OCI-LY3 (cell line): ENCODE results near the gene AFF1.

Experiments used
- H2AFZ ChIP-seq: fragments of 200-600, 300-600 bp; shearing (Covaris generic); 2 replicates; pipeline ENCODE4 v1.6.0; 2014; ENCODE audit warnings: antibody characterized with exemption, low read depth, low read length
- H3K27ac ChIP-seq: fragments of 200-600, 300-600 bp; sonication (generic); 2 replicates; pipeline ENCODE4 v1.5.1; 2014; ENCODE audit warnings: mild to moderate bottlenecking, low read length, moderate library complexity, mixed read lengths
- H3K27me3 ChIP-seq: fragments of 200-600, 300-600 bp; sonication (generic); 2 replicates; pipeline ENCODE4 v1.6.1; 2014; ENCODE audit warnings: low read depth, low read length, mixed read lengths
- H3K36me3 ChIP-seq: fragments of 200-600, 300-600 bp; sonication (generic); replicated peaks from 2 replicates; pipeline ENCODE3; 2014; ENCODE audit warnings: low read depth, low read length, mixed read lengths
- H3K4me1 ChIP-seq: fragments of 300-600, 200-600 bp; sonication (generic); 2 replicates; pipeline ENCODE4 v1.6.1; 2014; ENCODE audit warnings: low read length, mixed read lengths
- H3K4me2 ChIP-seq: fragments of 200-600, 300-600 bp; sonication (generic); 2 replicates; pipeline ENCODE4 v1.6.1; 2014; ENCODE audit warnings: low read length, mixed read lengths
- H3K4me3 ChIP-seq: fragments of 300-600, 200-600 bp; sonication (generic); 2 replicates; pipeline ENCODE4 v1.5.1; 2014; ENCODE audit warnings: antibody characterized with exemption, mild to moderate bottlenecking, low read length, moderate library complexity
- H3K79me2 ChIP-seq: fragments of 300-600, 200-600 bp; shearing (Covaris generic); 2 replicates; pipeline ENCODE4 v1.6.1; 2014; ENCODE audit warnings: mild to moderate bottlenecking, low read length, mixed read lengths
- H3K9ac ChIP-seq: fragments of 300-600, 200-600 bp; shearing (Covaris generic); 2 replicates; pipeline ENCODE4 v1.6.0; 2014; ENCODE audit warnings: mild to moderate bottlenecking, low read length, moderate library complexity
- H3K9me3 ChIP-seq: fragments of 200-600, 300-600 bp; shearing (Covaris generic); 2 replicates; pipeline ENCODE4 v1.6.1; 2014; ENCODE audit warnings: low read length, mixed read lengths; ENCODE audit not compliant: insufficient read depth
- H4K20me1 ChIP-seq: fragments of 200-600, 300-600 bp; sonication (generic); 2 replicates; pipeline ENCODE4 v1.6.1; 2016; ENCODE audit warnings: low read length, mixed read lengths; ENCODE audit not compliant: insufficient read depth
- CTCF ChIP-seq: fragments of 200-600, 300-600 bp; sonication (generic); IDR thresholded peaks from 2 replicates; pipeline ENCODE4 v1.5.1; 2014; ENCODE audit warnings: antibody characterized with exemption, low read length, low read depth
- EZH2phosphoT487 ChIP-seq: fragments of 200-600 bp; shearing (Covaris generic); IDR thresholded peaks from 2 replicates; pipeline ENCODE4 v1.6.1; 2018; ENCODE audit warnings: antibody characterized with exemption, mixed run types, low read depth

AFF1 gene

GRCh38 chr4:87166296-87166854, 231.6 kb downstream of the AFF1 start:
- H3K27ac ChIP-seq = no peak overlapping the region
- no peaks in the 10 kb centered on the region for H4K20me1 ChIP-seq
- no peak overlapping the region for H2AFZ ChIP-seq
- no peak overlapping the region for H3K4me3 ChIP-seq
- H3K9ac ChIP-seq = no peak overlapping the region
- no peak for TF ChIP-seq EZH2phosphoT487
- no peak for TF ChIP-seq CTCF
- H3K9me3 ChIP-seq = no peaks in the 10 kb centered on the region
- no peaks in the 10 kb centered on the region for H3K4me1 ChIP-seq
- H3K4me2 ChIP-seq = no peak overlapping the region
- no peaks in the 10 kb centered on the region for H3K79me2 ChIP-seq
- peaks cover 15% of the 10 kb centered on the region for H3K36me3 ChIP-seq
- no peaks in the 10 kb centered on the region for H3K27me3 ChIP-seq

GRCh38 chr4:87171944-87172343, 237.1 kb downstream of the AFF1 start:
- Histone ChIP-seq H3K4me1 (no peaks in the 10 kb centered on the region), H3K27me3 (no peaks in the 10 kb centered on the region), H3K9me3 (no peaks in the 10 kb centered on the region), H4K20me1 (no peaks in the 10 kb centered on the region), H3K36me3 (peaks cover 2% of the 10 kb centered on the region), H3K79me2 (no peaks in the 10 kb centered on the region), H3K27ac (no peak overlapping the region), H3K4me3 (no peak overlapping the region), H3K9ac (no peak overlapping the region), H2AFZ (no peak overlapping the region), H3K4me2 (no peak overlapping the region)
- TF ChIP-seq EZH2phosphoT487 = no peak
- no peak for TF ChIP-seq CTCF

- H3K9me3 ChIP-seq = no peaks in the 10 kb centered on the region
- no peak overlapping the region for H3K4me3 ChIP-seq
- H2AFZ ChIP-seq = no peak overlapping the region
- TF ChIP-seq EZH2phosphoT487 (no peak), CTCF (no peak)
- H3K79me2 ChIP-seq = no peaks in the 10 kb centered on the region
- H4K20me1 ChIP-seq = no peaks in the 10 kb centered on the region
- no peaks in the 10 kb centered on the region for H3K4me1 ChIP-seq
- H3K4me2 ChIP-seq = no peak overlapping the region
- H3K36me3 ChIP-seq = peaks cover 2% of the 10 kb centered on the region
- H3K27me3 ChIP-seq = no peaks in the 10 kb centered on the region
- no peak overlapping the region for H3K27ac ChIP-seq
- no peak overlapping the region for H3K9ac ChIP-seq
Measured at GRCh38 chr4:87174672-87175071, 239.9 kb downstream of the AFF1 start.

- Histone ChIP-seq H4K20me1 (no peaks in the 10 kb centered on the region), H3K9ac (no peak overlapping the region), H2AFZ (no peak overlapping the region), H3K27ac (no peak overlapping the region), H3K4me3 (no peak overlapping the region), H3K36me3 (no peaks in the 10 kb centered on the region), H3K79me2 (no peaks in the 10 kb centered on the region), H3K4me1 (no peaks in the 10 kb centered on the region), H3K4me2 (no peak overlapping the region), H3K9me3 (no peaks in the 10 kb centered on the region), H3K27me3 (no peaks in the 10 kb centered on the region)
- no peak for TF ChIP-seq CTCF
- TF ChIP-seq EZH2phosphoT487 = no peak
Measured at GRCh38 chr4:87179751-87180150, 244.9 kb downstream of the AFF1 start.
